Endothelial cell (in vitro differentiated cells): ENCODE data around the gene MGST3. TPM values are rescaled to one million over a fixed set of nuclear protein-coding genes. Genes with fewer than 3 reads are reported as not detected.

ENCODE experiments used
- DNase-seq: peaks from one replicate; pipeline ENCODE4 v3.0.0; 2021; ENCODE audit warnings: low spot score
- H3K27ac Mint-ChIP-seq: one replicate; pipeline ENCODE4 v1.8.0; 2021; ENCODE audit warnings: mixed read lengths, inconsistent platforms; ENCODE audit not compliant: unreplicated experiment
- H3K27me3 Mint-ChIP-seq: one replicate; pipeline ENCODE4 v1.8.0; 2021; ENCODE audit warnings: mild to moderate bottlenecking, moderate library complexity, mixed read lengths, inconsistent platforms; ENCODE audit not compliant: unreplicated experiment
- H3K36me3 Mint-ChIP-seq: one replicate; pipeline ENCODE4 v1.8.0; 2021; ENCODE audit warnings: mild to moderate bottlenecking, low read depth, mixed read lengths, inconsistent platforms; ENCODE audit not compliant: unreplicated experiment
- H3K4me1 Mint-ChIP-seq: one replicate; pipeline ENCODE4 v1.8.0; 2021; ENCODE audit warnings: mild to moderate bottlenecking, mixed read lengths, inconsistent platforms; ENCODE audit not compliant: unreplicated experiment
- H3K4me3 Mint-ChIP-seq: one replicate; pipeline ENCODE4 v1.8.0; 2021; ENCODE audit warnings: mild to moderate bottlenecking, mixed read lengths, inconsistent platforms; ENCODE audit not compliant: unreplicated experiment
- H3K9me3 Mint-ChIP-seq: one replicate; pipeline ENCODE4 v1.8.0; 2021; ENCODE audit warnings: mixed read lengths, inconsistent platforms; ENCODE audit not compliant: unreplicated experiment
- total RNA-seq: library from RNA; stranded (reverse); fragmentation: NEBNext Ultra II Directional; extraction: Animal tissue kit (Norgen Biotek cat#: 25700); gene quantifications from one replicate; pipeline ENCODE4 v1.2.1, GENCODE V29; 2021; ENCODE audit not compliant: unreplicated experiment
- TF ChIP-seq, protein P1 (sequence below): fragments of 200-600 bp; sonication (generic); IDR thresholded peaks from one replicate; pipeline ENCODE4 v1.5.0; 2021; ENCODE audit warnings: antibody characterized with exemption; ENCODE audit not compliant: unreplicated experiment

The MGST3 gene
- total RNA-seq, 1 donor from 2014 or later = 156 TPM

DNA sequence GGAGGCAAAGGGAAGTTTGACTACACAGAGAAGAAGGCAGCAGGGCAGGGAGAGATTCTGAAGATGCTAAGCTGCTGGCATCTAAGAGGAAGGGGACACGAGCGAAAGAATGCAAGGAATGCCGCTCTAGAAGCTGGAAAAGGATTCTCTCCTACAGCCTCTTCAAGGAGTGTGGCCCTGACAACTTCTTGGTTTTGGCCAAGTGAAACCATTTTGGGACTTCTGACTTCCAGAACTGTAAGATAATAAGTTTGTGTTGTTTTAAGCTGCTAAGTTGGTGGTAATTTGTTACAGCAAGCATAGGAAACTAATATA lies 28.5 kb downstream of the MGST3 start:
- Mint-ChIP-seq H3K9me3 (no peaks in the 10 kb centered on the region), H3K4me1 (no peaks in the 10 kb centered on the region), H3K27me3 (peaks cover 1% of the 10 kb centered on the region), H3K27ac (no peak overlapping the region), H3K36me3 (peaks cover 21% of the 10 kb centered on the region), H3K4me3 (no peak overlapping the region)
- no peak for DNase-seq
- TF ChIP-seq, protein P1, sequence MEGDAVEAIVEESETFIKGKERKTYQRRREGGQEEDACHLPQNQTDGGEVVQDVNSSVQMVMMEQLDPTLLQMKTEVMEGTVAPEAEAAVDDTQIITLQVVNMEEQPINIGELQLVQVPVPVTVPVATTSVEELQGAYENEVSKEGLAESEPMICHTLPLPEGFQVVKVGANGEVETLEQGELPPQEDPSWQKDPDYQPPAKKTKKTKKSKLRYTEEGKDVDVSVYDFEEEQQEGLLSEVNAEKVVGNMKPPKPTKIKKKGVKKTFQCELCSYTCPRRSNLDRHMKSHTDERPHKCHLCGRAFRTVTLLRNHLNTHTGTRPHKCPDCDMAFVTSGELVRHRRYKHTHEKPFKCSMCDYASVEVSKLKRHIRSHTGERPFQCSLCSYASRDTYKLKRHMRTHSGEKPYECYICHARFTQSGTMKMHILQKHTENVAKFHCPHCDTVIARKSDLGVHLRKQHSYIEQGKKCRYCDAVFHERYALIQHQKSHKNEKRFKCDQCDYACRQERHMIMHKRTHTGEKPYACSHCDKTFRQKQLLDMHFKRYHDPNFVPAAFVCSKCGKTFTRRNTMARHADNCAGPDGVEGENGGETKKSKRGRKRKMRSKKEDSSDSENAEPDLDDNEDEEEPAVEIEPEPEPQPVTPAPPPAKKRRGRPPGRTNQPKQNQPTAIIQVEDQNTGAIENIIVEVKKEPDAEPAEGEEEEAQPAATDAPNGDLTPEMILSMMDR = no peak

DNA sequence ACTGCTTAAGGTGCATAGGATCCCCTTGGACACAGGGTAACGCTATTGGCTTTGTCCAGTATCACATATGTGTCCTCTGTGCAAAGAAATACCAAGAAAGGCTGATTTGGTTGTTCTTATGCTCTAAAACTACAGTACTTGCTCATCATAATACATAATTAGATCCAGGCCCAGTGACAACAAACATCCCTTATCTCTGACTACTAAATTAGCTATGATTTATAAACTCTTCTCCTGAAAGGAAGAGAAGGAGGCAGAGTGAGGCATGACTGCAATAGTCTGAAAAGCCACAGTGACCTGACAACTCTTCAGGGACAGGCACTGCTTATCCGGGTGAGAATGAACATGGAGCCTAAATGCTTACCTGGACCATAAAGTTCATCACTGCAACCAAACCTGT lies 30.7 kb downstream of the MGST3 start:
- no peak for DNase-seq
- TF ChIP-seq, protein P1 = no peak
- Mint-ChIP-seq H3K27ac (no peak overlapping the region), H3K4me3 (no peak overlapping the region), H3K27me3 (peaks cover 1% of the 10 kb centered on the region), H3K36me3 (peaks cover 33% of the 10 kb centered on the region), H3K9me3 (no peaks in the 10 kb centered on the region), H3K4me1 (no peaks in the 10 kb centered on the region)

DNA sequence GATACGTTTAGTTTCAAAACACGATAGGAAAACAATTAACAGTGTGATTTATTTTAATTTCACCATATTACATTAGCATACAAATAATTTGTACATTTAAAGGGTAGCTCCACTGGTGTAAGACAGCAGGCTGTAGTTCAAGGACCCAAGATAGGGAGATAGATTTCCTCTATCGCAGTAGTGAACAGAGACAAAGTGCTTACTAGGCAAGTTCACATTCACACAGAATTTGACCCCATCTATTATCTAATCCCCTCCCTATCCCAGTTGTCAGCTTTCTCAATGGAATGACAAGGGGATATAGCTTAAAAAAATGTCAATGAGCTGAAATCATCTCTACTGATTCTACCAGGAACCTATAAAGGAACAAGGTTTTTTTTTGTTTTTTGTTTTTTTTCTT lies 31.2 kb downstream of the MGST3 start:
- Mint-ChIP-seq H3K27ac (no peak overlapping the region), H3K36me3 (peaks cover 38% of the 10 kb centered on the region), H3K9me3 (no peaks in the 10 kb centered on the region), H3K4me3 (no peak overlapping the region), H3K27me3 (peaks cover 1% of the 10 kb centered on the region), H3K4me1 (no peaks in the 10 kb centered on the region)
- TF ChIP-seq, protein P1 = no peak
- DNase-seq = no peak

DNA sequence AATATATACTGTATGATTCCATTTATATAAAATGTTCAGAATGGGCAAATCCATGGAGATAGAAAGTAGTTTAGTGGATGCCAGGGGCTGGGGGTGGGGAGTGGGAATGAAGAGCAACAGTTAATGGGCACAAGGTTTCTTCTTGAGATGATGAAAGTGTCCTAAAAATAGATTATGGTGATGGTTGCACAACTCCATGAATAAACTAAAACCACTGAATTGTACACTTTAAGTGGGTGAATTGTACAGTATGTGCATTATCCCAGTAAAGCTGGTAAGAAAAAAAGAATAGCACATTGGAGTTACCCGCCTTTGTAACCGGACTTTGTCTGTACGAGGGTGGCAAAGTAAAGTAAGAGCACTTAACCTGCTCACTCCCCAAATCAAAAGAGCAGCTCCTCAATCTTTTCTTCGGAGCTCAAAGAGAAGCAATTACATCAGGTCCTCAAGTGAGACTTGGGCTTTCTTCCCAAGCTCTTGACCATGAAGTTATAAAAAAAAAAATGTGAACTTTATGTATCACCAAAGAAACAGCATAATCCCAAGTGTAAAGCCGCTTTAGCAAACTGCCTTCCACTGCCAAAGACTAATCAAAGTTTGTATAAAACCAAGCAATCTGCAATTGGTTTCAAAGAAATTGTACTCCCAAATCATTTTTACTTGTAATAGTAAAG lies 35.3 kb downstream of the MGST3 start:
- DNase-seq = no peak
- H3K27ac Mint-ChIP-seq = no peak overlapping the region
- H3K4me1 Mint-ChIP-seq = no peaks in the 10 kb centered on the region
- peaks cover 1% of the 10 kb centered on the region for H3K27me3 Mint-ChIP-seq
- peaks cover 41% of the 10 kb centered on the region for H3K36me3 Mint-ChIP-seq
- H3K9me3 Mint-ChIP-seq = no peaks in the 10 kb centered on the region
- no peak overlapping the region for H3K4me3 Mint-ChIP-seq
- TF ChIP-seq, protein P1 = no peak

DNA sequence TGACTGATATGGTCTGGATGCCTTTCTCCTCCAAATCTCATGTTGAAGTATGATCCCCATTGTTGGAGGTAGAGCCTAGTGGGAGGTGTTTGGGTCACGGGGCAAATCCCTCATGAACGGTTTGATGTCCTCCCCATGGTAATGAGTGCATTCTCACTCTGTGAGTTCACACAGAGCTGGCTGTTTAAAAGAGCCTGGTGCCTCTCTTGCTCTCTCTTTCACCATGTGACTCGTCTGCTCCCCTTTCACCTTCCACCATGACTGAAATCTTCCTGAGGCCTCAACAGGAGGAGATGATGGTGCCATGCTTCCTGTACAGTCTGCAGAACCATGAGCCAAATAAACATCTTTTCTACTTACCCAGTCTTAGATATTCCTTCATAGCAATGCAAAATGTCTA lies 37.1 kb downstream of the MGST3 start:
- Mint-ChIP-seq H3K4me1 (no peaks in the 10 kb centered on the region), H3K27ac (no peak overlapping the region), H3K9me3 (no peaks in the 10 kb centered on the region), H3K27me3 (no peaks in the 10 kb centered on the region), H3K36me3 (peaks cover 28% of the 10 kb centered on the region), H3K4me3 (no peak overlapping the region)
- no peak for DNase-seq
- TF ChIP-seq, protein P1 = no peak
